ENCODE results near the gene RPS6KA4.
"Not testable (repeated sequence)": the region's sequence is repeated elsewhere in the genome, so short reads cannot be mapped to it uniquely, and the experiment has no call there.

RPS6KA4 gene

GRCh38 chr11:64409707-64410403 is 50.9 kb downstream of the RPS6KA4 start:
- H3K4me1 ChIP-seq (ENCODE audit: control insufficient read depth, insufficient read depth, low read length): peaks cover 13% of the 10 kb centered on the region
- H3K27me3 ChIP-seq (ENCODE audit: control insufficient read depth, insufficient read depth, low read length): no peaks in the 10 kb centered on the region

GRCh38 chr11:64410404-64410734 is 51.4 kb downstream of the RPS6KA4 start:
- no peak overlapping the region for H3K4me3 ChIP-seq (ENCODE audit: low read length)
- H3K4me1 ChIP-seq (ENCODE audit: control insufficient read depth, insufficient read depth, low read length): peaks cover 13% of the 10 kb centered on the region
- H3K36me3 ChIP-seq (ENCODE audit: control insufficient read depth, insufficient read depth, low read length): no peaks in the 10 kb centered on the region
- H3K27me3 ChIP-seq (ENCODE audit: control insufficient read depth, insufficient read depth, low read length): no peaks in the 10 kb centered on the region
- H3K9ac ChIP-seq (ENCODE audit: low read length): no peak overlapping the region
- no peak overlapping the region for H3K27ac ChIP-seq (ENCODE audit: low read depth, low read length)

More at GRCh38 chr11:64409707-64410403, 50.9 kb downstream of the RPS6KA4 start:
- Histone ChIP-seq H3K4me3 (ENCODE audit: low read length) (no peak overlapping the region), H3K36me3 (ENCODE audit: control insufficient read depth, insufficient read depth, low read length) (no peaks in the 10 kb centered on the region), H3K27ac (ENCODE audit: low read depth, low read length) (no peak overlapping the region), H3K9ac (ENCODE audit: low read length) (no peak overlapping the region)

- H3K9ac ChIP-seq (ENCODE audit: low read length): no peak overlapping the region
- no peaks in the 10 kb centered on the region for H3K27me3 ChIP-seq (ENCODE audit: control insufficient read depth, insufficient read depth, low read length)
- H3K4me1 ChIP-seq (ENCODE audit: control insufficient read depth, insufficient read depth, low read length): peaks cover 4% of the 10 kb centered on the region
- no peak overlapping the region for H3K27ac ChIP-seq (ENCODE audit: low read depth, low read length)
- H3K4me3 ChIP-seq (ENCODE audit: low read length): no peak overlapping the region
- no peaks in the 10 kb centered on the region for H3K36me3 ChIP-seq (ENCODE audit: control insufficient read depth, insufficient read depth, low read length)
Measured at GRCh38 chr11:64413417-64413816, 54.5 kb downstream of the RPS6KA4 start.

GRCh38 chr11:64415286-64415685 is 56.3 kb downstream of the RPS6KA4 start:
- no peaks in the 10 kb centered on the region for H3K27me3 ChIP-seq (ENCODE audit: control insufficient read depth, insufficient read depth, low read length)
- no peak overlapping the region for H3K4me3 ChIP-seq (ENCODE audit: low read length)
- H3K27ac ChIP-seq (ENCODE audit: low read depth, low read length): no peak overlapping the region
- no peak overlapping the region for H3K9ac ChIP-seq (ENCODE audit: low read length)
- H3K36me3 ChIP-seq (ENCODE audit: control insufficient read depth, insufficient read depth, low read length): no peaks in the 10 kb centered on the region
- H3K4me1 ChIP-seq (ENCODE audit: control insufficient read depth, insufficient read depth, low read length): peaks cover 3% of the 10 kb centered on the region

- no peak overlapping the region for H3K4me3 ChIP-seq (ENCODE audit: low read length)
- no peaks in the 10 kb centered on the region for H3K36me3 ChIP-seq (ENCODE audit: control insufficient read depth, insufficient read depth, low read length)
- no peak overlapping the region for H3K27ac ChIP-seq (ENCODE audit: low read depth, low read length)
- no peaks in the 10 kb centered on the region for H3K27me3 ChIP-seq (ENCODE audit: control insufficient read depth, insufficient read depth, low read length)
- no peaks in the 10 kb centered on the region for H3K4me1 ChIP-seq (ENCODE audit: control insufficient read depth, insufficient read depth, low read length)
- H3K9ac ChIP-seq (ENCODE audit: low read length): no peak overlapping the region
Measured at GRCh38 chr11:64415996-64416728, 57.2 kb downstream of the RPS6KA4 start.

- H3K4me1 ChIP-seq (ENCODE audit: control insufficient read depth, insufficient read depth, low read length); H3K9ac ChIP-seq (ENCODE audit: low read length); H3K27me3 ChIP-seq (ENCODE audit: control insufficient read depth, insufficient read depth, low read length); H3K27ac ChIP-seq (ENCODE audit: low read depth, low read length); H3K4me3 ChIP-seq (ENCODE audit: low read length); H3K36me3 ChIP-seq (ENCODE audit: control insufficient read depth, insufficient read depth, low read length): not testable (repeated sequence)
Measured at GRCh38 chr11:64418233-64418632, 59.3 kb downstream of the RPS6KA4 start.

GRCh38 chr11:64419257-64419790 is 60.4 kb downstream of the RPS6KA4 start:
- H3K27ac ChIP-seq (ENCODE audit: low read depth, low read length): no peak overlapping the region
- H3K4me1 ChIP-seq (ENCODE audit: control insufficient read depth, insufficient read depth, low read length): no peaks in the 10 kb centered on the region
- no peaks in the 10 kb centered on the region for H3K27me3 ChIP-seq (ENCODE audit: control insufficient read depth, insufficient read depth, low read length)
- no peak overlapping the region for H3K4me3 ChIP-seq (ENCODE audit: low read length)
- H3K36me3 ChIP-seq (ENCODE audit: control insufficient read depth, insufficient read depth, low read length): no peaks in the 10 kb centered on the region
- no peak overlapping the region for H3K9ac ChIP-seq (ENCODE audit: low read length)

GRCh38 chr11:64419818-64420485 is 61.0 kb downstream of the RPS6KA4 start:
- H3K4me3 ChIP-seq (ENCODE audit: low read length): no peak overlapping the region
- no peak overlapping the region for H3K9ac ChIP-seq (ENCODE audit: low read length)
- no peaks in the 10 kb centered on the region for H3K27me3 ChIP-seq (ENCODE audit: control insufficient read depth, insufficient read depth, low read length)
- H3K4me1 ChIP-seq (ENCODE audit: control insufficient read depth, insufficient read depth, low read length): no peaks in the 10 kb centered on the region
- no peaks in the 10 kb centered on the region for H3K36me3 ChIP-seq (ENCODE audit: control insufficient read depth, insufficient read depth, low read length)
- no peak overlapping the region for H3K27ac ChIP-seq (ENCODE audit: low read depth, low read length)
